Adrenal gland (tissue), 12 donors: ENCODE results near the gene NRXN3. TPM values are rescaled to one million over a fixed set of nuclear protein-coding genes. Genes with fewer than 3 reads are reported as not detected.

Experiments used
- DNase-seq, 7 donors: peaks; one replicate each; pipeline ENCODE4 v3.0.0-alpha.2; 2019 to 2020
- H3K27ac ChIP-seq, 5 donors: fragments of 200-600 bp; sonication (generic) in 4 of 5; 1 replicate in 3 of 5; 2 replicates in 2 of 5; pipeline versions ENCODE4 v1.5.1 to v1.8.0; 2016 to 2020; ENCODE audit warnings: mild to moderate bottlenecking in 1 of 5
- H3K27me3 ChIP-seq: fragments of 200-600 bp; 2 replicates; pipeline ENCODE4 v1.8.0; 2021
- H3K36me3 ChIP-seq, 2 donors: fragments of 200-600 bp; replicated peaks in 1 of 2; 1 replicate in 1 of 2; 2 replicates in 1 of 2; pipeline versions ENCODE4 v1.5.1 to v1.8.0; 2018 to 2022
- H3K4me1 ChIP-seq, 2 donors: fragments of 200-600 bp; replicated peaks in 1 of 2; 1 replicate in 1 of 2; 2 replicates in 1 of 2; pipeline versions ENCODE4 v1.5.1 to v1.8.0; 2018 to 2021
- H3K4me3 ChIP-seq, 4 donors: fragments of 200-600 bp; sonication (generic) in 3 of 4; one replicate each; pipeline ENCODE4 v1.5.1; 2016 to 2018
- H3K9me3 ChIP-seq, 3 donors: fragments of 200-600 bp; sonication (generic) in 1 of 3; replicated peaks in 1 of 3; 1 replicate in 2 of 3; 2 replicates in 1 of 3; pipeline versions ENCODE4 v1.5.1 to v1.8.0; 2016 to 2021
- POLR2A ChIP-seq, 2 donors: fragments of 450-650 bp; IDR thresholded peaks; one replicate each; pipeline ENCODE4 v1.6.1; 2017; ENCODE audit warnings: antibody characterized with exemption in 2 of 2, mild to moderate bottlenecking in 2 of 2, moderate library complexity in 1 of 2
- WGBS, 4 donors: extraction: QIAGEN DNeasy Blood & Tissue Kit in 2 of 4; methylation state at CpG; one replicate each; pipeline versions ENCODE4 v1.1.5 to v1.1.7; 2013 to 2017; 5-methylcytosine and 5-hydroxymethylcytosine counted together
- intact Hi-C, 2 donors: fragments of 100-400 bp; cut with DNase I; formaldehyde crosslinking; loops; one replicate each; pipeline versions ENCODE4 v1.14.1 to v1.15.0; 2022 to 2023
- polyA plus RNA-seq, 3 donors: library from polyadenylated mRNA; stranded (reverse); fragments of 200-250 nt in 2 of 3; fragments of 350-450 nt in 1 of 3; fragmentation: Illumina TruSeq in 1 of 3; extraction: RNeasy Lipid Tissue Mini Kit (QIAGEN cat#74804) in 1 of 3; gene quantifications; one replicate each; pipeline ENCODE4 v1.2.3, GENCODE V29; 2013 to 2014
- total RNA-seq, 9 donors: library from RNA; depleted of rRNA in 4 of 9; stranded (reverse); fragments of >200 nt in 4 of 9; fragments of 120-200 nt in 1 of 9; fragmentation: NEBNext Ultra II Directional in 1 of 9; extraction: Animal tissue kit (Norgen Biotek cat#: 25700) in 1 of 9; gene quantifications; one replicate each; pipeline versions ENCODE4 v1.1.0 to v1.2.4, GENCODE V29; 2013 to 2023
- TF ChIP-seq, protein P1 (sequence below), 6 experiments: fragments of 450-650 bp in 4 of 6; fragments of 200-600 bp in 2 of 6; sonication (generic) in 1 of 6; IDR thresholded peaks; 1 replicate in 5 of 6; 2 replicates in 1 of 6; pipeline versions ENCODE4 v1.5.1 to v1.8.0; 2016 to 2021; ENCODE audit warnings: antibody characterized with exemption in 6 of 6, mild to moderate bottlenecking in 2 of 6, moderate library complexity in 1 of 6
- donor health status: healthy with polysubstance abuse.
- donor health status: Bipolar disorder and iron deficiency.
- donor health status: DM: yes; HTN: yes; CAD: no.
- donor health status: DM: no; HTN: no; CAD: no.
- donor health status: DM: no; HTN: no; CAD: no.
- donor health status: DM: yes; HTN: yes; CAD: no.

NRXN3 gene
- total and polyA plus RNA-seq, 12 donors, result 0.09 to 8.5 (median 1.6) TPM

DNA sequence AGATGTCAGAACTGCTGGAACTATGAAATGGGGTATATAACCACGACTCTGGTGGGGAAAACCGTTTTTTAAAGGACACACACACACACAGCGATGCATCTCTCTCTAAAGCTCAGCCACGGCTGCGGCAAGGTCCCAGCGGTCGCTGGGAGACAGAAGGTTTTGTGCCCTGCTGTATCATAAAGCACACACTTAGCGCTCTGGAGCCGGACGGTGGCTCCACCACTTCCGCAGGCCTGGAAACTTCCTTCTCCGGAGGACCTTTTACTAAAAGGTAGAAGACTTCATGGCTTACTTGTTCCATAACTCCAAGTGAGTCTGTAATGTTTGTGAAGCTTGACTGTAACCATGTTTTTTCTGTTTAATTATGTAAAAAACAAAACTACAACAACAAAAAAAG is 1691.9 kb downstream of the NRXN3 start:
- DNase-seq, result no peak

DNA sequence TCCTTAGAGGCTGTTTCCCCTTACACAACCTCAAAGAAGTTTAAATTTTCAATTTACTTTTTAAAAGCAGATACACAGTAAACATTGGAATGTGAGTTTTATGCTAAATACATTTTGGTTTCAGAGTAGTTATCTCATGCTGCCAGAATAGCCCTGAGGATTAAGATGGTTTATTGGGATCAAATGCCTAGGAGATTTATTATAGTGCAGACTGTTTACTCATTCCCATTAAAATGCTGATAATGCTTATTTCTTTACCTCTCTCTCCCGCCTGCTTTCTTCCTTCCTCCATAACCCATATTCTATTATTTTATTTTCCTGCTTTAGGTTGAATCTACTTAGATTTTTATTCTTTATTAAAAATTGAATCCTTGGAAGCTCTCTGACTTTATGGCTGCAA is 1701.0 kb downstream of the NRXN3 start:
- no peak for DNase-seq
- no peaks in the 10 kb centered on the region for H3K36me3 ChIP-seq
- H3K27me3 ChIP-seq, result no peaks in the 10 kb centered on the region
- intact Hi-C loops, result no loop called here
- 79 to 93% (median 83%) methylated on average over 1 of the region's 1 CpG for WGBS, 4 donors
- H3K4me3 ChIP-seq, result no peak overlapping the region
- no peak for TF ChIP-seq POLR2A (IDR thresholded peaks at IDR 0.05)
- TF ChIP-seq, protein P1, sequence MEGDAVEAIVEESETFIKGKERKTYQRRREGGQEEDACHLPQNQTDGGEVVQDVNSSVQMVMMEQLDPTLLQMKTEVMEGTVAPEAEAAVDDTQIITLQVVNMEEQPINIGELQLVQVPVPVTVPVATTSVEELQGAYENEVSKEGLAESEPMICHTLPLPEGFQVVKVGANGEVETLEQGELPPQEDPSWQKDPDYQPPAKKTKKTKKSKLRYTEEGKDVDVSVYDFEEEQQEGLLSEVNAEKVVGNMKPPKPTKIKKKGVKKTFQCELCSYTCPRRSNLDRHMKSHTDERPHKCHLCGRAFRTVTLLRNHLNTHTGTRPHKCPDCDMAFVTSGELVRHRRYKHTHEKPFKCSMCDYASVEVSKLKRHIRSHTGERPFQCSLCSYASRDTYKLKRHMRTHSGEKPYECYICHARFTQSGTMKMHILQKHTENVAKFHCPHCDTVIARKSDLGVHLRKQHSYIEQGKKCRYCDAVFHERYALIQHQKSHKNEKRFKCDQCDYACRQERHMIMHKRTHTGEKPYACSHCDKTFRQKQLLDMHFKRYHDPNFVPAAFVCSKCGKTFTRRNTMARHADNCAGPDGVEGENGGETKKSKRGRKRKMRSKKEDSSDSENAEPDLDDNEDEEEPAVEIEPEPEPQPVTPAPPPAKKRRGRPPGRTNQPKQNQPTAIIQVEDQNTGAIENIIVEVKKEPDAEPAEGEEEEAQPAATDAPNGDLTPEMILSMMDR (IDR thresholded peaks at IDR 0.05), result no peak
- no peaks in the 10 kb centered on the region for H3K4me1 ChIP-seq
- no peaks in the 10 kb centered on the region for H3K9me3 ChIP-seq
- no peak overlapping the region for H3K27ac ChIP-seq

More for the DNA sequence above, 1691.9 kb downstream of the NRXN3 start:
- Histone ChIP-seq H3K36me3 (no peaks in the 10 kb centered on the region), H3K4me3 (no peak overlapping the region), H3K27ac (no peak overlapping the region), H3K4me1 (no peaks in the 10 kb centered on the region), H3K9me3 (no peaks in the 10 kb centered on the region), H3K27me3 (no peaks in the 10 kb centered on the region)
- WGBS, 4 donors, result 89 to 95% (median 91%) methylated on average over 12 of the region's 12 CpGs
- no peak for TF ChIP-seq POLR2A (IDR thresholded peaks at IDR 0.05)
- TF ChIP-seq, protein P1 (IDR thresholded peaks at IDR 0.05), result no peak
- intact Hi-C loops, result no loop called here

DNA sequence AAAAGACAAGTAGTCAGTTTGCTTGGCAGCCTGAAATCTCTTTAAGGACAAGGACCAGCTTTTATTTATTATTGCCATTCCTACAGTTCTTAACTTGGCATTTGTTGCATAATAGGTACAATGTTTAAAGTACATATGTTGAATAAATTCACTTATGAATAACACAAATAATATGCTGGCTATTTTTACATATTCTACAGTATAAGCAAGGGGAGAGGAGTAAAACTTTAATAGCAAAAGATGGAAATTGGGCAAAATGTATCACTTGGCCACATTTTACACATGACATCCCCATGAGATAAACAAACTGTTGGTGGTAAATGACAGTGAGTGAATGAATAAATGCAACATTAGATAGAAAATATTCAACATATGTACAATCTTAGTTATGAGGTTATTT is 1708.1 kb downstream of the NRXN3 start:
- intact Hi-C loops, result no loop called here
- no peaks in the 10 kb centered on the region for H3K9me3 ChIP-seq
- DNase-seq, result no peak

DNA sequence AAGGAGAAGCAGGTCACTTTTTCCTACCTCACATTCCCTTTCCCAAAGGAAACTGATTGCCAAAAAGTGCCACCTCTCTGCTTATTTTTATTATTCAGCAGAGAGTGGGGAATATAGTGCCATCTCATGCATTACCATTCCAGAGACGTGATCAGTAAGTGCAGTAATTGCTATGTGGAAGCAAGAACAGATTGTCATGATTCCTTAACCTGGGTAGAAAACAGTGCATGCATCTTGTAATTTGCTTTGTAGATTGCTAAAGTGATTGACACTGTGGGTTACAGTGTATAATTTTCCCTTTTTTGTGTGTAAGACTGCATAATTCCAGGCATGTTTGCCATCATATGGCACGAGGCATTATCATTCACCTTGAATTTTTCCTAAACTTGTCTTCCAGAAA is 1708.6 kb downstream of the NRXN3 start:
- Histone ChIP-seq H3K4me3 (no peak overlapping the region), H3K27ac (no peak overlapping the region), H3K36me3 (no peaks in the 10 kb centered on the region), H3K27me3 (no peaks in the 10 kb centered on the region), H3K9me3 (no peaks in the 10 kb centered on the region), H3K4me1 (no peaks in the 10 kb centered on the region)
- 74 to 89% (median 83%) methylated on average over 2 of the region's 2 CpGs for WGBS, 4 donors
- no peak for DNase-seq
- intact Hi-C loops, result no loop called here
- TF ChIP-seq, protein P1 (IDR thresholded peaks at IDR 0.05), result no peak
- TF ChIP-seq POLR2A (IDR thresholded peaks at IDR 0.05), result no peak

More for the DNA sequence above, 1708.1 kb downstream of the NRXN3 start:
- TF ChIP-seq POLR2A (IDR thresholded peaks at IDR 0.05), result no peak
- TF ChIP-seq, protein P1 (IDR thresholded peaks at IDR 0.05), result no peak
- Histone ChIP-seq H3K27me3 (no peaks in the 10 kb centered on the region), H3K4me3 (no peak overlapping the region), H3K36me3 (no peaks in the 10 kb centered on the region), H3K4me1 (no peaks in the 10 kb centered on the region), H3K27ac (no peak overlapping the region)
